ENCODE results near the gene HOXB4.

The HOXB4 gene

DNA sequence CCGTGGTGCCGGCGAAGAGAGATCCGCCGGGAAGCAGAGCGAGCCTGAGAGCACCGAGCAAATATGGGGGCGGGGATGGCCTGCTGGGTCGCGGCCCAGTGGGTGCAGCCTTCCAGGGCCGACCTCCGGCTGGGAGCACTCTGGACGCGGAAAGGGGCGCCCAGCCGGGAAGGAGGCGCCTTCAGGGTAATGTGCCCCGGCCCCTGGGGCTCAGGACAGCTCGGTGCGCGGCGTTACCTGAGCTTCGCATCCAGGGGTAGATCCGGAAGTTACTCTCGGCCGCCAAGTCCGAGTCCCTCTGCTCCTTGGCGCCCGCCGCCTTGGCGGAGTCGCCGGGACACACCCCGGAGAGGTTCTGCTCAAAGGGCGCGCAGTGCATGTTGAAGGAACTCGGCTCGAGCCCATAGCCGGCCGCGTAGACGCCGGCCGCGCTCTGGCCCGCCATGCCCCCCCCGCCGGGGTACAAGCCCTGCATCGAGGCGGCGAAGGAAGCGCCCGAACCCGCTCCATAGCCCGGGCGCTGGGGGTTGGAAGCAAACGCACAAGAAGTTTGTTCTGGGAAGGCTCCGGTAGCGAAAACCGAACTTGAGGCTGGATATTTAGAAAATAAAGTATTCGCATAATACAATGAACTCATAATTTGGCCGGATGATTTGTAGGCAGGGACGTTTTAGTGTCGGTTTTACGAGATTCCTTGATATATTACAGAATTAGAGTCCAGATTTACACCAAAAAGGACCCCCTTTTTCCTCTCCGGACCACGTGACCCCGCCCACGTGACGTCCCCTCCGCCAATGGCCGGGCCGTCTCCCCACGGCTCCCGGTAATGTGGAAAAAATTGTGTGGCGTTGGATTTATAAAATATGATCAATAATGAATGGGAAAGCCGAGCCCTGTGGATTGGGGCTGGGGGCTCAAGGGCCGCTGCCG lies 32.4 kb upstream of the HOXB4 start, which contains the start of gene HOXB7:
HOXB7 (minus strand) TSS at position 736 of the 930 bp plus-strand sequence; CDS start at position 637, 99 bp downstream.
- Mint-ChIP-seq H3K4me3 (peak within 1 kb of the TSS; percentile 83), H3K4me1 (peaks cover 37% of the 10 kb centered on the region), H3K36me3 (no peaks in the 10 kb centered on the region), H3K9me3 (no peaks in the 10 kb centered on the region), H3K27me3 (peaks cover 100% of the 10 kb centered on the region), H3K27ac (peak within 1 kb of the TSS; percentile 61)
- CTCF ChIA-PET: interaction anchor here (1.1 to 1.7 kb wide), 2 partner anchors 8 to 17 kb away, joined by 5 to 8 read pairs; partner anchors contain the start of gene HOXB5
- DNase-seq: peak; percentile 77

DNA sequence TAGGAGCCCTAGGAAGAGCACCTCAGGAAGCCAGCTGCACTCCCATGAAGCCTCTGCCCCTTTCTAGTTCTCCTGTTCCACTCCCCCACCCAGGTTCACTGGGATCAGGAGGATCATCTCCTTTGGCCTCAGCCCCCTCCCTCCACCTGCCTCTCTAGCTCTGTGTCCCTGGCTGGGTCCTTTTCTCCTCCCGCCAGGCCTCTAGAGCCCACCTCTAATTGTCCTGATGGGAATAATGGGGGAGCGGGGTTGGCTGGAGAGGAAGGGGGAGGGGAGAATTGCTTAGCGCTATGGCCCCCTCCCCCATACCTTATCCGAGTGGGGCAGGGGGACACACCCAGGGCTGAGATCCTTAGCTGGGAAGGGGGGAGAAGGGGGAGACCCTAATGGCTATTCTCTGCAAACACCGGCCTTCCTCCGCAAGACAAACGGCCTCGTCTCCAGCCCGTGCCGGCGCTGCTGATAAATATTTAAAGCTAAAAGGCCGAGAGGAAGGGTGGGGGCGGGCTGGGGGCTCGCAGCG lies 31.7 kb upstream of the HOXB4 start:
- Mint-ChIP-seq H3K4me1 (peaks cover 40% of the 10 kb centered on the region), H3K27me3 (peaks cover 100% of the 10 kb centered on the region), H3K9me3 (no peaks in the 10 kb centered on the region), H3K27ac (no peak overlapping the region), H3K4me3 (peak overlapping the region; percentile 83), H3K36me3 (no peaks in the 10 kb centered on the region)
- no peak for DNase-seq
- CTCF ChIA-PET: interaction anchor here (1.1 to 1.7 kb wide), 2 partner anchors 9 to 17 kb away, joined by 5 to 8 read pairs; partner anchors contain the start of gene HOXB5

DNA sequence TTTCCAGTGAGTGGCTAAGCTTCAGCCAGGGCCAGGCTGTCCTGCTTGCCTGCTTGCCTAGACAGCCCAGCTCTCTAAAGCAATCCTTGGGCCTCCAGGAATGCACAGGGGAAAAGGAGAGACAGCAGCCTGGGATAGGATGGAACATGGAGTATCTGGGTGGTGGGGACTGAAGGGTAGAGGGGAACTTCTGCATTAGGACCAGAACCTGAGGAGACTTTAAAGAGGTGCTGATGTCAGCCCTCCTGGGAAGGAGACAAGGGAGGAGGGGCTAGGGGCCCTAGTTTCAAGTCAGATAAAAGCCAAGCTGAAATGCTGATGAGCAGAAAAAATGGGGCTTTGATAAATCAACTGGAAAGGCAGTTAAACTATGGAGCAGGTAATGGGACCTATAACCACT lies 30.9 kb upstream of the HOXB4 start:
- Mint-ChIP-seq H3K27me3 (peaks cover 100% of the 10 kb centered on the region), H3K9me3 (no peaks in the 10 kb centered on the region), H3K4me1 (peaks cover 44% of the 10 kb centered on the region), H3K4me3 (no peak overlapping the region), H3K36me3 (no peaks in the 10 kb centered on the region), H3K27ac (no peak overlapping the region)
- CTCF ChIA-PET: interaction anchor here (1.1 to 1.7 kb wide), 3 partner anchors 9 to 28 kb away, joined by 3 to 8 read pairs (median 5); partner anchors contain the start of gene HOXB5
- no peak for DNase-seq

DNA sequence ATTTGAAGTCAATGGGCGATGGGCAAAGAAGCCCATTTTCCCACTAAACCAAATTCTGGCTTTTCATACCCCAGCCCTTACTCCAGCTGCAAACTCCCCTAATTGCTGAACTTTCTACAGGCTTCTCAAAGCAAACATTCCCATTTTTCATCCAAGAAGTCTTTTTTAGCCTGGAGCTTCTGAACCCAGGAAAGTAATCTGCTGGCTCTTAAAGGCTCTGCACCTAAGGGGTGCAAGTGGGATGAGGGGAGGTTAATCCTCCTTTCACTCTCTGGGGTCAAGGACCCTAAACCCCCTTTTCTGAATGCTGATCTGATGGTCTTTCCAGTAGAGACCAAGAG lies 30.3 kb upstream of the HOXB4 start:
- CTCF ChIA-PET: interaction anchor here (1.1 to 1.7 kb wide), 3 partner anchors 10 to 28 kb away, joined by 3 to 8 read pairs (median 5); partner anchors contain the start of gene HOXB5
- no peak overlapping the region for H3K27ac Mint-ChIP-seq

DNA sequence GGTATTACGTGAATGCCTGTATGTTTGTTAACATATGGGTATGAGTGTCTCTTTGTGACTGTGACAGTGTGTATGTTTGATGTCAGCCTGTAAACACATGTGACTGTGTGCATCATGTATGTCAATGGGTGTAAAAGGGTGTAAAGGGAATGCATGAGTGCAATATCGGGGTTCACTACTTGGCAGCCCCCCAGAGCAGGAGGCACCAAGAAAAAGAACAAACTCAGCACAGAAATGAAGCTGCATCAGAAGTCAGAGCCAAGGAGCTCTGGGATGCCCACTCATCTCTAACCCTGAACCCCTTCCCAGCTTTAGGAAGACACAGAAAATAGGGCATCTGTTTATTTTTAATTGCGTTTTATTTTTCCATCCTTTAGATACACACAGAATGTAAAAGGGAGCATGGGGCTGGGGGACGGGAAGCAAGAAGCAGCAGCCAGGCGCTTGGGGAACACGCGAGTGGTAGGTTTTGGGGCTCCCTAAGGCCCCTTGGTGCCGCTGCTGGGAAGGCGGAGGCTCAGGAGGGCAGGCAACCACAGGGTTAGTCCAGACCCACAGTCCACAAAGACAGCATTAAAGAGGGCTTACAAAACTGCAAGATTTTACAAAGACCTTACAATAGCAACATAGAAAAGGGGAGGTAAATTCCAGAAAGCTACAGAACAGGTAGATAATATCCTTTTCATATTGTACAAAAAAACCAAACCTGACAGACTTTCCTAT lies 28.9 kb upstream of the HOXB4 start:
- CTCF ChIA-PET: no interaction called here
- peaks cover 100% of the 10 kb centered on the region for H3K27me3 Mint-ChIP-seq

More for the DNA sequence above, 30.3 kb upstream of the HOXB4 start:
- no peak overlapping the region for H3K4me3 Mint-ChIP-seq
- no peak for DNase-seq
- no peaks in the 10 kb centered on the region for H3K36me3 Mint-ChIP-seq
- H3K9me3 Mint-ChIP-seq: no peaks in the 10 kb centered on the region
- peaks cover 43% of the 10 kb centered on the region for H3K4me1 Mint-ChIP-seq
- H3K27me3 Mint-ChIP-seq: peaks cover 100% of the 10 kb centered on the region

DNA sequence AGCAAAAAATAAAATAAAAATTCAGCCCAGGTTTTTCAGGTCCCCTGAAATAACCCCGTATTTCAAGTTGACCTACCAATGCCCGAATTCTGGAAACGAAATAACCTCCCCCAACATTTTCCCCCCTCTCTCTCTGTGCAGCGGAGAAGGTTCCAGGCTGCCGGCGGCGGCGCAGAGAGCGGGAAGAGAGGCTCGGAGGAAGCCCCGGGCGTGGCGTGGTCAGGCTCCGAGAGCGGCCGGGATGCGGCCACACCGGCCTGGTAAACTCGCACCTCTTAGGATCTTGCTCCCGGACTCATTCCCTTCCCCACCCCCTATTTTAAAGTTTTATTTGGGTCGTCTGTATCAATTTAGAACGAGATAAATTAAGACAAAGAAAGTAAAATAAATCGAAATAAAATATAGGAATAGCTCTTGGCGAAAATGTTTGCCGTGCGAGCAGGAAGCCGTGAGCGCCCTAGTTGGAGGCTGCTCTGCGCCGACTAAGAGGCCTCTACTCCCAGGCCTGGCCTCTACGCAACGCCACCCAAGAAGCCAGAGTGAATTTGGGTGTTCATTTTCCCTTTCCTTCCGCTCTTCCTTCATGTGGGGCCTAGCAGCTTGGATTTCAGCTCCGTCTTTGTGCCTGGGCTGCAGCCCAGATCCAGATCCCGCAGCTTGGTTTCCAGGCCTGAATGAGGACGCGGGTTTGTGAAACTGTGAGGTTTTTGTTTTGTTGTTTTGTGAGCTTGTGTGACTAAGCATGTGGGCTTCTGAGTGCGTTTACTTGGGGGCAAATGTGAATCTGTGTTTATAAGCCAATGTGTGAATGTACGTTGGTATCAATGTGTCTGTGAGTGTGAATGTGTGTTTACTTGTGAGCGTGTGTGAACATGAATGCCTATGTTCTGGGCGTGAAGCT lies 28.1 kb upstream of the HOXB4 start:
- no peak for DNase-seq
- peaks cover 100% of the 10 kb centered on the region for H3K27me3 Mint-ChIP-seq
- no peaks in the 10 kb centered on the region for H3K9me3 Mint-ChIP-seq
- H3K4me1 Mint-ChIP-seq: peaks cover 41% of the 10 kb centered on the region
- CTCF ChIA-PET: no interaction called here
- no peak overlapping the region for H3K4me3 Mint-ChIP-seq
- no peaks in the 10 kb centered on the region for H3K36me3 Mint-ChIP-seq
- no peak overlapping the region for H3K27ac Mint-ChIP-seq

More for the DNA sequence above, 28.9 kb upstream of the HOXB4 start:
- no peak for DNase-seq
- H3K4me1 Mint-ChIP-seq: peaks cover 41% of the 10 kb centered on the region
- no peak overlapping the region for H3K4me3 Mint-ChIP-seq
- no peaks in the 10 kb centered on the region for H3K36me3 Mint-ChIP-seq
- H3K27ac Mint-ChIP-seq: no peak overlapping the region
- H3K9me3 Mint-ChIP-seq: no peaks in the 10 kb centered on the region

DNA sequence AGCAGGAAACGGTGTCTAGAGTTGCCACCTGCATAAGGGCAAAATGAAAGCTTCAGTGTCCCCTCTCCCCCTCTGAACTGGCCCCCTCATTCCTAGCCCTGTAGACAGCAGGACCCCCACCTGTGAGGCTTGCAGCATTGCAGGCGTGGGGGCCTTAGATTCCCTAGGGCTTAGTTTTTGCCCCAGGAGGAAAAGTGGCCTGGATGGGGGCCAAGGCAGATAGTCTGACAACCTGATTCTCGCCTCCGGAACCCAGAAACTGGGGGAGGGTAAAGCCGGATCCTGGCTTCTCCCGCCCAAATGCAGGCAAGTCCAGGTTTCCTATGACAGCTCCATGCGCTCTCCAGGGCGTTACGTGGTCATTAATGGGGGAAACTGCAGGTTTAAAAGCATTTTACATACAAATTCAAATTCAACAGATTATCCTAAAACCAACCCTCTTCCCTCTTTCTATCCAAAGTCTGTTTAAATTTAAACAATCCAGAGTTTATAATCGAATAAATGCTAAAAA lies 27.3 kb upstream of the HOXB4 start:
- Mint-ChIP-seq H3K4me1 (peaks cover 34% of the 10 kb centered on the region), H3K4me3 (no peak overlapping the region), H3K36me3 (no peaks in the 10 kb centered on the region), H3K9me3 (no peaks in the 10 kb centered on the region), H3K27me3 (peaks cover 100% of the 10 kb centered on the region), H3K27ac (no peak overlapping the region)
- CTCF ChIA-PET: no interaction called here
- DNase-seq: no peak

DNA sequence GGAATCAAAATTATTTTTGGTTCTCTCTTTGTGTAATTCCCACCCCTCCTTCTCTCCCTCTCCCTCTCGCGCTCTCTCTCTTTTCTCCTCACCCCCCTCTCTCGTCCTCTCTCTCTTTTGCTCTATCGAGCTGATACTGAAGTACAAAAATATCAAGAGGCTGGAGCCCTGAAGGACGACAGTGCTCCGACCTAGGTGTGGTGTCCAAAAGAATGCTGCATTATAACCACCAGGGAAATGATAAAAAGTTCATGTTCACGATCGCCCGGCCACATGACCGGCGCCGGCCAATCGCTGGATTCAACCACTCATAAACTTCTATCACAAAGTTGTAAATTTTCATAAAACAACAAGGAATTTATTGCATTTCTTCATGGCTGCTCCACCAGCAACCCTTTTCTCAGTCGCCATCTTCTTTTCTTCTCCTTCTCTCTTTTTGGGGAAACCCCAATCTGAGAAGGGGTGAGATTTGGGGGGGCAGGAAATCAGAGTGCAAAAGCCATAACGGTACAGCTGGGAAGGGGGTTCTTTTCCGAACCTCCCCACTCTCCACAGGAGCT lies 26.7 kb upstream of the HOXB4 start, which contains the start of gene HOXB6:
HOXB6 (minus strand) TSS at position 217 of the 560 bp plus-strand sequence. CDS start 6,836 bp downstream, outside the sequence.
- DNase-seq: no peak
- Mint-ChIP-seq H3K27me3 (peaks cover 100% of the 10 kb centered on the region), H3K27ac (no peak within 1 kb of the TSS), H3K4me3 (no peak within 1 kb of the TSS), H3K4me1 (peaks cover 32% of the 10 kb centered on the region), H3K36me3 (no peaks in the 10 kb centered on the region), H3K9me3 (no peaks in the 10 kb centered on the region)
- CTCF ChIA-PET: no interaction called here

DNA sequence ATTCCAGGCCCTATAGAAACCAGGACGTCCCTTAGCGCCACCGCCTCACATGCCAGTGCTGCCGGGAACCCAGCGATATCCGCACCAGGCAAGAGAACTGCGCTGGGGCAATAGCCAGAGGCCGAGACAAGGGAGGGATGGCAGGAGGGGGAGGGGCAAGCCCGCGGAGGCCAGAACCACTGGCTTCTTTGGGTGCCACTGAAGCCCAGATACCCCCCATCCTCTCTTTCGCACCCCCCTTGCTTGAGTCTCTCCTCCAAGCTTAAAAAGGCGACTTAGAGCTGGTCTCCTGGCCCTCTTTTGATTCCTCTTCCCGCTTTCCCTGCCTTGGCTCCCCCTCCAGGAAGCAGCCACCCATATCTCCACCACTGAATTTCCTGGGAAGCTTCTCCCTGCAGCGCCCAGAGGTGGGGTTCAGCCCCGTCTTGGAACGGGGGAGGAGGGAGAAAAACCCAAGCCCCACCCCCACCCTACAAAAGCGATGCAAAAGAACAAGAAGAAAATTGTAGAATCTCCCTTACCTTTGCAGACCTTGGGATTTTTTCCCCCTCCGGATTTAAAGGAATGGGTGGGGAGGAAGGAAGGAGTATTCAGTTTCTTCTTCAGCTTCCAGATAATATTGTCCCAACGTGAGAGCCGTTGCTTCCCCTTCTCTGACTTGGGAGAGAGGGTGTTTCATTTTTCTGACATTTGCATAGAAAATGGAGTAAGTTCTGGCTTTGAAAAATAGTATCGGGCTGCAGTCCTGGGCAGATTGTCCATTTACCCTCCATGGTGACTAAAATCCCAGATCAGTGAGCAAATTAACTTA lies 26.0 kb upstream of the HOXB4 start:
- Mint-ChIP-seq H3K9me3 (no peaks in the 10 kb centered on the region), H3K27me3 (peaks cover 100% of the 10 kb centered on the region), H3K36me3 (no peaks in the 10 kb centered on the region), H3K4me1 (peaks cover 30% of the 10 kb centered on the region), H3K4me3 (no peak overlapping the region), H3K27ac (no peak overlapping the region)
- CTCF ChIA-PET: no interaction called here
- no peak for DNase-seq

DNA sequence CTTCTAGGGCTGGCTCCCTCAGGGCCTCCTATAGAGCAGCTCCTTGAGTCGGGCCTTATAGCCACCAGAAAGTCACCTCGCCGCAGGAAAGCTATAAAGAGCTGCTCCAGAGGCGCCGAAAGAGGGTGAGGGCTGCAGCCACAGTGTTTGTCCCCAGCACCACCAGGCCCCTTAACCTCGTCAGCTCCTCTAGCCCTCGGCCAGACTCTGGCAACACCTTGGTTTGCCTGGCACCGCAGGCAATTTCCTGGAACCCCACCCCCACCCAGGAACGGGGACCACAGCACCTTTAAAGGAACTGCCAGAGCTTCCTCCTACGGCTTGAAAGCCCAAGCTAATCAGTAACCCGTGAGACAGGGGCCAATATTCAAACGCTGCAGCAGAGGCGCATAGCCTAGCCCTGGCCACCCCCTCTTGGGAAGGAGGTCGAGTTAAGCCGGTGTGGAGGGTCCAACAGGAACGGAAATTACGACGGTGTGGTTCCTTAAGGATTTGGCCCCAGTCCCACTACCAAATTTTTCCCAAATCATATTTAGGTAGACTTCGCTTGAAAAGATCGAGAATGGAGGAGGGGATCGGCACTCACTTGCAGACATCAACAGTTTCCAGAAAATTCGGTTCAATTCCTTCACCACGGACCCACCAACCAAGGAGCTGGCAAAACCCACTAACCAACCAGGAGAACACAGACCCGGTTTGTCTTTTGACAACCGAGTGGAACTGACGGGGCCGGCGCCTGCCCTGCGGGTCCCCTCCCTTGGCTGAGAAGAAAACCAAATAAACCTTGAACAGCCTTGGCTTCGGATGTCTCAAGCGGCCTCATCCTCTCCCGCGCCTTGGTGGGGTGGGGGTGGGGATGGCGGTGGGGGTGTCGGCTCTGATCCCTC lies 23.6 kb upstream of the HOXB4 start:
- Mint-ChIP-seq H3K4me1 (peaks cover 47% of the 10 kb centered on the region), H3K36me3 (no peaks in the 10 kb centered on the region), H3K9me3 (no peaks in the 10 kb centered on the region), H3K4me3 (no peak overlapping the region), H3K27ac (peak overlapping the region; percentile 28), H3K27me3 (peaks cover 100% of the 10 kb centered on the region)
- CTCF ChIA-PET: interaction anchor here (0.8 to 1.6 kb wide), 6 partner anchors 9 to 342 kb away, joined by 3 to 6 read pairs (median 4); partner anchors contain the start of gene HOXB5
- no peak for DNase-seq

DNA sequence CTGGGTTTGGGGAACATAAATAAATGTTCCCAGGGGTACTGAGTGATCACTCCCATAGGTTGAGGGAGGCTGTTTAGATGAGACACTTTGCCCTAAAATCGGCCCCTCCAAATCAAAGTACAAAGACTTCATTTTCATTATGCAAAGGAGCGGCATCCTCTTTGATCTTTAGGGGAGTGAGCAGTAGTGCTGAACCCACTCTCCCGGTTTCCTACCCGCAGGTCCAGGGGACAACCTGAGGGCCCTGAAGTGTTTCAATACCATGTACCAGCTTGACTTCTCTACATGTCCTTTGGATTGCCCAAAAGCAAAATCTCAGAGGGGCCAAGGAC lies 23.0 kb upstream of the HOXB4 start:
- H3K9me3 Mint-ChIP-seq: no peaks in the 10 kb centered on the region

More for the DNA sequence above, 23.0 kb upstream of the HOXB4 start:
- CTCF ChIA-PET: interaction anchor here (0.8 to 1.6 kb wide), 6 partner anchors 8 to 341 kb away, joined by 3 to 6 read pairs (median 4); partner anchors contain the start of gene HOXB5
- no peaks in the 10 kb centered on the region for H3K36me3 Mint-ChIP-seq
- no peak overlapping the region for H3K27ac Mint-ChIP-seq
- DNase-seq: no peak
- no peak overlapping the region for H3K4me3 Mint-ChIP-seq
- H3K4me1 Mint-ChIP-seq: peaks cover 53% of the 10 kb centered on the region
- H3K27me3 Mint-ChIP-seq: peaks cover 100% of the 10 kb centered on the region
